Neural cell (in vitro differentiated cells): ENCODE measurements around the gene TRPM3. TPM values are rescaled to one million over a fixed set of nuclear protein-coding genes. Genes with fewer than 3 reads are reported as not detected.

Experiments
- H2AFZ ChIP-seq: fragments of 200-600, 300-800 bp; sonication (generic), shearing (Covaris generic); 2 replicates; pipeline ENCODE4 v1.6.0; 2014; ENCODE audit warnings: low read depth, mild to moderate bottlenecking, antibody characterized with exemption, low read length, moderate library complexity
- H3F3A ChIP-seq: fragments of 200-600 bp; shearing (Covaris generic); 2 replicates; pipeline ENCODE4 v1.6.1; 2016; ENCODE audit warnings: mild to moderate bottlenecking, moderate library complexity, mixed read lengths, antibody characterized with exemption, low read length; ENCODE audit not compliant: insufficient read depth, poor library complexity, severe bottlenecking
- H3K27ac ChIP-seq: fragments of 200-600, 300-800 bp; sonication (generic), shearing (Covaris generic); 2 replicates; pipeline ENCODE4 v1.5.1; 2014; ENCODE audit warnings: mild to moderate bottlenecking, low read length, moderate library complexity
- H3K27me3 ChIP-seq: fragments of 300-800, 200-600 bp; sonication (generic), shearing (Covaris generic); 2 replicates; pipeline ENCODE4 v1.6.0; 2014; ENCODE audit warnings: mild to moderate bottlenecking, low read depth, low read length, moderate library complexity; ENCODE audit not compliant: insufficient read depth
- H3K36me3 ChIP-seq: fragments of 300-800, 200-600 bp; sonication (generic), shearing (Covaris generic); 2 replicates; pipeline ENCODE4 v1.5.1; 2014; ENCODE audit warnings: mild to moderate bottlenecking, antibody characterized with exemption, low read length, moderate library complexity; ENCODE audit not compliant: insufficient read depth
- H3K4me2 ChIP-seq: fragments of 300-800, 200-600 bp; sonication (generic), shearing (Covaris generic); 2 replicates; pipeline ENCODE4 v1.6.0; 2014; ENCODE audit warnings: mild to moderate bottlenecking, low read length
- H3K4me3 ChIP-seq: fragments of 300-800, 200-600 bp; sonication (generic), shearing (Covaris generic); 2 replicates; pipeline ENCODE4 v1.5.1; 2014; ENCODE audit warnings: mild to moderate bottlenecking, low read length, moderate library complexity
- H3K79me2 ChIP-seq: fragments of 200-600 bp; shearing (Covaris generic); replicated peaks from 2 replicates; pipeline ENCODE4 v1.6.0; 2014; ENCODE audit warnings: mild to moderate bottlenecking, low read length, moderate library complexity; ENCODE audit not compliant: insufficient read depth
- H3K9ac ChIP-seq: fragments of 300-800, 200-600 bp; sonication (generic), shearing (Covaris generic); 2 replicates; pipeline ENCODE4 v1.6.1; 2016; ENCODE audit warnings: mild to moderate bottlenecking, low read length, mixed read lengths
- H3K9me2 ChIP-seq: fragments of 200-600 bp; shearing (Covaris generic); 2 replicates; pipeline ENCODE4 v1.6.1; 2016; ENCODE audit warnings: mild to moderate bottlenecking, low read length, mixed read lengths; ENCODE audit not compliant: insufficient read depth
- H3K9me3 ChIP-seq: fragments of 200-600, 300-800 bp; sonication (generic), shearing (Covaris generic); 2 replicates; pipeline ENCODE4 v1.6.1; 2016; ENCODE audit warnings: mild to moderate bottlenecking, mixed run types, low read length, moderate library complexity, mixed read lengths
- H4K20me1 ChIP-seq: fragments of 200-600 bp; shearing (Covaris generic); 2 replicates; pipeline ENCODE4 v1.6.1; 2016; ENCODE audit warnings: mild to moderate bottlenecking, mixed run types; ENCODE audit not compliant: insufficient read depth
- CTCF ChIP-seq: fragments of 450-650 bp; IDR thresholded peaks from 2 replicates; pipeline ENCODE4 v1.5.1; 2014; ENCODE audit warnings: antibody characterized with exemption, mild to moderate bottlenecking, moderate library complexity; ENCODE audit not compliant: poor library complexity, severe bottlenecking
- EP300 ChIP-seq: fragments of 450-650 bp; conservative IDR thresholded peaks from 2 replicates; pipeline ENCODE4 v1.6.1; 2014; ENCODE audit warnings: antibody characterized with exemption, mild to moderate bottlenecking, moderate library complexity; ENCODE audit not compliant: poor library complexity, severe bottlenecking
- EZH2 ChIP-seq: fragments of 200-600, 300-800 bp; shearing (Covaris generic), sonication (generic); IDR thresholded peaks from 2 replicates; pipeline ENCODE4 v1.6.1; 2014; ENCODE audit warnings: antibody characterized with exemption, low read length, borderline replicate concordance, mild to moderate bottlenecking; ENCODE audit not compliant: insufficient read depth, poor library complexity, severe bottlenecking
- MXI1 ChIP-seq: fragments of 450-650 bp; conservative IDR thresholded peaks from 2 replicates; pipeline ENCODE4 v1.6.1; 2014; ENCODE audit warnings: antibody characterized with exemption, mild to moderate bottlenecking; ENCODE audit not compliant: poor library complexity, severe bottlenecking
- POLR2AphosphoS5 ChIP-seq: IDR thresholded peaks from 2 replicates; pipeline ENCODE4 v1.6.1; 2012
- RAD21 ChIP-seq: fragments of 450-650 bp; conservative IDR thresholded peaks from 2 replicates; pipeline ENCODE4 v1.6.1; 2014; ENCODE audit warnings: antibody characterized with exemption, mild to moderate bottlenecking, moderate library complexity
- REST ChIP-seq: IDR thresholded peaks from 2 replicates; pipeline ENCODE4 v1.6.1; 2012; ENCODE audit warnings: borderline replicate concordance
- SMC3 ChIP-seq: fragments of 450-650 bp; conservative IDR thresholded peaks from 2 replicates; pipeline ENCODE4 v1.6.1; 2014; ENCODE audit warnings: antibody characterized with exemption, mild to moderate bottlenecking, moderate library complexity; ENCODE audit not compliant: poor library complexity
- TAF1 ChIP-seq: IDR thresholded peaks from 2 replicates; pipeline ENCODE4 v1.6.1; 2012; ENCODE audit warnings: low read depth
- polyA plus RNA-seq: library from polyadenylated mRNA; depleted of rRNA; stranded (reverse); fragments of >200 nt; gene quantifications from 2 replicates; pipeline ENCODE4 v1.2.3, GENCODE V29; 2014

Gene TRPM3
- polyA plus RNA-seq, 1 donor from 2014 or later: 1.3 TPM

- TF ChIP-seq RAD21 (no peak), REST (no peak), CTCF (no peak), EP300 (no peak), POLR2AphosphoS5 (no peak), SMC3 (no peak), EZH2 (no peak), MXI1 (no peak)
- no peaks in the 10 kb centered on the region for H4K20me1 ChIP-seq
- no peaks in the 10 kb centered on the region for H3K9me2 ChIP-seq
- H2AFZ ChIP-seq: no peak overlapping the region
- H3K4me3 ChIP-seq: no peak overlapping the region
- H3K4me2 ChIP-seq: peak overlapping the region; percentile 23
- H3K36me3 ChIP-seq: no peaks in the 10 kb centered on the region
- no peak overlapping the region for H3K9ac ChIP-seq
- peaks cover 6% of the 10 kb centered on the region for H3F3A ChIP-seq
- no peak overlapping the region for H3K27ac ChIP-seq
- no peaks in the 10 kb centered on the region for H3K79me2 ChIP-seq
- no peaks in the 10 kb centered on the region for H3K9me3 ChIP-seq
- H3K27me3 ChIP-seq: no peaks in the 10 kb centered on the region
These were observed 125.9 kb downstream of the TRPM3 start for GRCh38 chr9:70995511-70995910.

- Histone ChIP-seq H3K9ac (no peak overlapping the region), H3K9me3 (no peaks in the 10 kb centered on the region), H3K79me2 (no peaks in the 10 kb centered on the region), H2AFZ (no peak overlapping the region), H3K4me3 (no peak overlapping the region), H3F3A (peaks cover 6% of the 10 kb centered on the region), H3K36me3 (no peaks in the 10 kb centered on the region), H3K9me2 (no peaks in the 10 kb centered on the region), H3K27ac (no peak overlapping the region), H4K20me1 (no peaks in the 10 kb centered on the region), H3K27me3 (no peaks in the 10 kb centered on the region), H3K4me2 (no peak overlapping the region)
- no peak for TF ChIP-seq SMC3
- TF ChIP-seq EZH2: no peak
- TF ChIP-seq MXI1: no peak
- no peak for TF ChIP-seq CTCF
- no peak for TF ChIP-seq POLR2AphosphoS5
- TF ChIP-seq TAF1: no peak
- TF ChIP-seq RAD21: no peak
- no peak for TF ChIP-seq EP300
- TF ChIP-seq REST: no peak
These were observed 126.8 kb downstream of the TRPM3 start for GRCh38 chr9:70994582-70994981.
